H1 (cell line): ENCODE results near the gene OBSCN. TPM values are rescaled to one million over a fixed set of nuclear protein-coding genes. Genes with fewer than 3 reads are reported as not detected.

Experiments
- ASH2L ChIP-seq: fragments of 200-600, 300-600 bp; sonication (generic); IDR thresholded peaks from one replicate; pipeline ENCODE4 v1.7.1; 2017; ENCODE audit warnings: low read length
- BACH1 ChIP-seq: IDR thresholded peaks from 2 replicates; pipeline ENCODE4 v1.6.1; 2012; ENCODE audit warnings: low read length, improper control_type of control experiment
- CBX5 ChIP-seq: fragments of 300-800, 300-1000 bp; sonication (generic); IDR thresholded peaks from 2 replicates; pipeline ENCODE4 v1.7.1; 2016; ENCODE audit warnings: antibody characterized with exemption, low read length, low read depth
- CHD2 ChIP-seq: IDR thresholded peaks from 2 replicates; pipeline ENCODE4 v1.6.1; 2012; ENCODE audit warnings: low read length, improper control_type of control experiment
- GTF2F1 ChIP-seq: IDR thresholded peaks from 2 replicates; pipeline ENCODE4 v1.6.1; 2012; ENCODE audit warnings: low read depth, low read length, improper control_type of control experiment, borderline replicate concordance
- JUN ChIP-seq: IDR thresholded peaks from 2 replicates; pipeline ENCODE4 v1.6.1; 2011; ENCODE audit warnings: low read depth, mild to moderate bottlenecking, improper control_type of control experiment, low read length
- JUND ChIP-seq: IDR thresholded peaks from 2 replicates; pipeline ENCODE4 v1.6.1; 2011; ENCODE audit warnings: mild to moderate bottlenecking, improper control_type of control experiment, low read length
- NRF1 ChIP-seq: IDR thresholded peaks from 2 replicates; pipeline ENCODE4 v1.6.1; 2011; ENCODE audit warnings: mild to moderate bottlenecking, low read depth, low read length, improper control_type of control experiment
- PHF8 ChIP-seq: fragments of 200-600 bp; sonication (generic); conservative IDR thresholded peaks from 2 replicates; pipeline ENCODE4 v1.7.1; 2012; ENCODE audit warnings: low read depth, mild to moderate bottlenecking, inconsistent platforms, low read length, moderate library complexity
- POLR2A ChIP-seq, 2 experiments: IDR thresholded peaks; 1 replicate in 1 of 2; 2 replicates in 1 of 2; pipeline ENCODE4 v1.6.1; 2011; ENCODE audit warnings: low read depth in 2 of 2, low read length in 2 of 2, mild to moderate bottlenecking in 2 of 2; ENCODE audit errors: control extremely low read depth in 1 of 2
- POLR2AphosphoS5 ChIP-seq: IDR thresholded peaks from 2 replicates; pipeline ENCODE4 v1.6.1; 2011; ENCODE audit warnings: low read depth, low read length
- POU5F1 ChIP-seq: IDR thresholded peaks from 2 replicates; pipeline ENCODE4 v1.6.1; 2011; ENCODE audit warnings: low read depth, mild to moderate bottlenecking, low read length, moderate library complexity
- RAD21 ChIP-seq, 2 experiments: IDR thresholded peaks in 1 of 2; conservative IDR thresholded peaks in 1 of 2; 2 replicates each; pipeline ENCODE4 v1.6.1; 2011; ENCODE audit warnings: low read depth in 2 of 2, low read length in 2 of 2, improper control_type of control experiment in 1 of 2, inconsistent platforms in 1 of 2, mild to moderate bottlenecking in 1 of 2, moderate library complexity in 1 of 2
- RBBP5 ChIP-seq: IDR thresholded peaks from 2 replicates; pipeline ENCODE4 v1.7.1; 2012; ENCODE audit warnings: low read depth, mild to moderate bottlenecking, inconsistent platforms, low read length, moderate library complexity, borderline replicate concordance
- RFX5 ChIP-seq: IDR thresholded peaks from 2 replicates; pipeline ENCODE4 v1.6.1; 2011; ENCODE audit warnings: low read depth, low read length, improper control_type of control experiment, borderline replicate concordance
- SIX5 ChIP-seq: IDR thresholded peaks from 2 replicates; pipeline ENCODE4 v1.6.1; 2011; ENCODE audit warnings: mild to moderate bottlenecking, low read depth, low read length
- SP2 ChIP-seq: IDR thresholded peaks from 2 replicates; pipeline ENCODE4 v1.6.1; 2012; ENCODE audit warnings: mild to moderate bottlenecking, low read length, inconsistent platforms
- SRF ChIP-seq: IDR thresholded peaks from 2 replicates; pipeline ENCODE4 v1.6.1; 2011; ENCODE audit warnings: mild to moderate bottlenecking, low read depth, low read length, moderate library complexity
- TAF7 ChIP-seq: optimal IDR thresholded peaks from 2 replicates; pipeline ENCODE3; 2011; ENCODE audit warnings: low read depth, mild to moderate bottlenecking, inconsistent platforms, low read length, moderate library complexity, borderline replicate concordance
- TBP ChIP-seq: IDR thresholded peaks from 2 replicates; pipeline ENCODE4 v1.6.1; 2011; ENCODE audit warnings: low read depth, low read length, improper control_type of control experiment
- TCF12 ChIP-seq: IDR thresholded peaks from 2 replicates; pipeline ENCODE4 v1.6.1; 2011; ENCODE audit warnings: low read depth, mild to moderate bottlenecking, low read length
- ZNF274 ChIP-seq: IDR thresholded peaks from 2 replicates; pipeline ENCODE4 v1.7.0; 2012; ENCODE audit warnings: low read length, borderline replicate concordance; ENCODE audit errors: extremely low read depth
- polyA plus RNA-seq, 7 experiments: library from polyadenylated mRNA; depleted of rRNA in 3 of 7; stranded (reverse) in 5 of 7; unstranded in 2 of 7; fragments of >200 nt in 5 of 7; fragments of 200-250 nt in 2 of 7; gene quantifications; 1 replicate in 5 of 7; 2 replicates in 1 of 7; 4 replicates in 1 of 7; pipeline versions ENCODE4 v1.2.1 to v1.2.3, GENCODE V29; 2011 to 2013; ENCODE audit warnings: missing spikeins in 2 of 7, mixed read lengths in 2 of 7
- total RNA-seq: library from RNA; stranded (reverse); fragmentation: NEBNext Ultra II Directional; extraction: Animal tissue kit (Norgen Biotek cat#: 25700); gene quantifications from 2 replicates; pipeline ENCODE4 v1.2.1, GENCODE V29; 2021
- TF ChIP-seq, protein P1 (sequence below): IDR thresholded peaks from 2 replicates; pipeline ENCODE4 v1.6.1; 2011; ENCODE audit warnings: low read length, improper control_type of control experiment
- TF ChIP-seq, protein P2 (sequence below): IDR thresholded peaks from 2 replicates; pipeline ENCODE4 v1.6.1; 2012; ENCODE audit warnings: inconsistent platforms

Gene OBSCN
- total and polyA plus RNA-seq, 2 of the 8 experiments (the other 6 are each of a cell fraction or from before 2014, with no cell fraction given), result 7.5 to 28.4 TPM

DNA sequence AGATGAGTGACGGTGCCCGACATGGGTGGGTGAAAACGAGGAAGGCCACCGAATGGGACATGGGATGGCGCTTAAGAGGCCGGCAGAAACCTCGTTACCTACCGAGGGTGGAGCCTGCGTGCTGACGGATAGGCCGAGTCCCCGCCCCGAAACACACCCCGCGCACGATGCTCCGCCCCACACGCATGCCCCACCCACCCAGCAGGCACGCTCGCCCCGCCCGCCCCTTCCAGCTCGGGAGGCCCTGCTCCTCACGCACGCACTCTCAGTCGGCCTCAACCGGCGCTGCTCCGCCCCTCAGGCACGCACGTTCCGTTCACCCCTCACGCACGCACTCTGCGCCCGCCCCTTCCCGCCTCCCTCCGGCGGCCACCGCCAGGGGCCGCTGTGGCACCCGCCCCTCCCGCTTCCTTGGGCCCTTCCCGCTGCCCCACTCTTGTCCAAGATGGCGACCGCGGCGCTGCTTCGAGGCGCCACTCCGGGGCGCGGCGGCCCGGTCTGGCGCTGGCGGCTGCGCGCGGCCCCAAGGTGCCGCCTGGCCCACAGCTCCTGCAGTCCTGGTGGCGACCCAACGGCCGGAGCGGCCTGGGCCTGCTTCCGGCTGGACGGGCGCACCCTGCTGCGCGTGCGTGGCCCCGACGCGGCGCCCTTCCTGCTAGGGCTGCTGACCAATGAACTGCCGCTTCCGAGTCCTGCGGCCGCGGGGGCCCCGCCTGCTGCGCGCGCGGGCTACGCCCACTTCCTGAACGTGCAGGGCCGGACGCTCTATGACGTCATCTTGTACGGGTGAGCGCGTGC is 42.3 kb upstream of the OBSCN start, which contains the start of gene IBA57 (continued):
- peak; percentile 29; the same call in 1 of the 2 replicates for TF ChIP-seq NRF1
- 0 out of 2 replicates have a peak, but pooled peaks have one; percentile 41 for TF ChIP-seq JUN
- TF ChIP-seq ZNF274, result no peak
- no peak for TF ChIP-seq CBX5
- TF ChIP-seq BACH1, result no peak
- no peak for TF ChIP-seq SP2
- TF ChIP-seq RBBP5, result 0 out of 2 replicates have a peak, but pooled peaks have one; percentile 74
- TF ChIP-seq TBP, result peak; percentile 88
- no peak for TF ChIP-seq SIX5
- TF ChIP-seq, protein P1, sequence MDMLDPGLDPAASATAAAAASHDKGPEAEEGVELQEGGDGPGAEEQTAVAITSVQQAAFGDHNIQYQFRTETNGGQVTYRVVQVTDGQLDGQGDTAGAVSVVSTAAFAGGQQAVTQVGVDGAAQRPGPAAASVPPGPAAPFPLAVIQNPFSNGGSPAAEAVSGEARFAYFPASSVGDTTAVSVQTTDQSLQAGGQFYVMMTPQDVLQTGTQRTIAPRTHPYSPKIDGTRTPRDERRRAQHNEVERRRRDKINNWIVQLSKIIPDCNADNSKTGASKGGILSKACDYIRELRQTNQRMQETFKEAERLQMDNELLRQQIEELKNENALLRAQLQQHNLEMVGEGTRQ, result 0 out of 2 replicates have a peak, but pooled peaks have one; percentile 13
- peak; percentile 100 for TF ChIP-seq PHF8
- TF ChIP-seq RFX5, result no peak
- no peak for TF ChIP-seq ASH2L
- TF ChIP-seq JUND, result peak; percentile 97
- no peak for TF ChIP-seq SRF
- no peak for TF ChIP-seq TCF12
- peak; percentile 98 for TF ChIP-seq TAF7
- TF ChIP-seq POLR2AphosphoS5, result peak; percentile 81
- TF ChIP-seq, protein P2, sequence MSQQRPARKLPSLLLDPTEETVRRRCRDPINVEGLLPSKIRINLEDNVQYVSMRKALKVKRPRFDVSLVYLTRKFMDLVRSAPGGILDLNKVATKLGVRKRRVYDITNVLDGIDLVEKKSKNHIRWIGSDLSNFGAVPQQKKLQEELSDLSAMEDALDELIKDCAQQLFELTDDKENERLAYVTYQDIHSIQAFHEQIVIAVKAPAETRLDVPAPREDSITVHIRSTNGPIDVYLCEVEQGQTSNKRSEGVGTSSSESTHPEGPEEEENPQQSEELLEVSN, result peak; percentile 79
- peak; percentile 55 for TF ChIP-seq GTF2F1
- no peak for TF ChIP-seq POU5F1
- peak in 1 of 2 experiments; percentile 99; a peak in 2 of 3 replicates for TF ChIP-seq POLR2A (IDR thresholded peaks at IDR 0.05; ENCODE audit: control extremely low read depth in 1 of 2, low read depth in 2 of 2, low read length in 2 of 2)
- TF ChIP-seq CHD2, result no peak
- no peak; a peak in 2 of 4 replicates for TF ChIP-seq RAD21 (IDR thresholded peaks at IDR 0.05 in 1 of 2, conservative IDR thresholded peaks at IDR 0.05 in 1 of 2; ENCODE audit: low read depth in 2 of 2, low read length in 2 of 2)
